ENCODE measurements around the gene EEF2K. TPM values are rescaled to one million over a fixed set of nuclear protein-coding genes. Genes with fewer than 3 reads are reported as not detected.

EEF2K gene
- polyA plus RNA-seq, 1 donor, result 18.7 TPM

GRCh38 chr16:22272870-22273650 lies 67.0 kb downstream of the EEF2K start:
- Histone ChIP-seq H3K27ac (ENCODE audit: low read length) (no peak overlapping the region), H3K36me3 (ENCODE audit: control insufficient read depth, insufficient read depth, low read length) (peaks cover 65% of the 10 kb centered on the region)
- no CpG with 5 or more reads among the region's 8 CpGs for WGBS (ENCODE audit: insufficient coverage, low lambda C conversion rate)

DNA sequence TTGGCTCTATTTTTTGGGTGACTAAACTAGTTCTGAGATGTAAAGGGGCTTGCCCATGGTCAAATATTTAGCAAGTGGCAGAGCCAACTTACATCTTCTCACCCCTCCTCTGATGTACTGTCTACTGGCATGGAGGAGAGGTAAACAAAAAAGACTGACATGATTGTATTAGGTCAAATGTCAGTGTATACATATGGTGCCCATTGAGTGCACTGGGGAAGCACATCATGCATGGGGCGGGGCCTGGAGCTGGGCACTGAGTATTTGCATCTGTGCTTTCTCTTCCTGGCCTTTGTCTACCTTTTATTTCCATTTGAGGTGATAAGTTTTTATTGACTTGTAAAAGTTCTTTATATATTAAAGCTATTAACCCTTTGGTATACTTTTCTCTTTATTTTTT lies 68.8 kb downstream of the EEF2K start:
- no peaks in the 10 kb centered on the region for H3K27me3 ChIP-seq (ENCODE audit: control insufficient read depth, insufficient read depth, low read length)
- no peak overlapping the region for H3K27ac ChIP-seq (ENCODE audit: low read length)
- no peak for DNase-seq
- H3K36me3 ChIP-seq (ENCODE audit: control insufficient read depth, insufficient read depth, low read length), result peaks cover 64% of the 10 kb centered on the region
- no peak overlapping the region for H3K4me3 ChIP-seq (ENCODE audit: low read length)
- H3K4me1 ChIP-seq (ENCODE audit: control insufficient read depth, insufficient read depth, low read length), result no peaks in the 10 kb centered on the region
- WGBS (ENCODE audit: insufficient coverage, low lambda C conversion rate), result no CpG with 5 or more reads among the region's 1 CpG
- no peaks in the 10 kb centered on the region for H3K9me3 ChIP-seq (ENCODE audit: control insufficient read depth, low read depth, low read length)

More at GRCh38 chr16:22272870-22273650, 67.0 kb downstream of the EEF2K start:
- Histone ChIP-seq H3K4me3 (ENCODE audit: low read length) (no peak overlapping the region), H3K27me3 (ENCODE audit: control insufficient read depth, insufficient read depth, low read length) (no peaks in the 10 kb centered on the region), H3K4me1 (ENCODE audit: control insufficient read depth, insufficient read depth, low read length) (no peaks in the 10 kb centered on the region), H3K9me3 (ENCODE audit: control insufficient read depth, low read depth, low read length) (no peaks in the 10 kb centered on the region)
- no peak for DNase-seq

DNA sequence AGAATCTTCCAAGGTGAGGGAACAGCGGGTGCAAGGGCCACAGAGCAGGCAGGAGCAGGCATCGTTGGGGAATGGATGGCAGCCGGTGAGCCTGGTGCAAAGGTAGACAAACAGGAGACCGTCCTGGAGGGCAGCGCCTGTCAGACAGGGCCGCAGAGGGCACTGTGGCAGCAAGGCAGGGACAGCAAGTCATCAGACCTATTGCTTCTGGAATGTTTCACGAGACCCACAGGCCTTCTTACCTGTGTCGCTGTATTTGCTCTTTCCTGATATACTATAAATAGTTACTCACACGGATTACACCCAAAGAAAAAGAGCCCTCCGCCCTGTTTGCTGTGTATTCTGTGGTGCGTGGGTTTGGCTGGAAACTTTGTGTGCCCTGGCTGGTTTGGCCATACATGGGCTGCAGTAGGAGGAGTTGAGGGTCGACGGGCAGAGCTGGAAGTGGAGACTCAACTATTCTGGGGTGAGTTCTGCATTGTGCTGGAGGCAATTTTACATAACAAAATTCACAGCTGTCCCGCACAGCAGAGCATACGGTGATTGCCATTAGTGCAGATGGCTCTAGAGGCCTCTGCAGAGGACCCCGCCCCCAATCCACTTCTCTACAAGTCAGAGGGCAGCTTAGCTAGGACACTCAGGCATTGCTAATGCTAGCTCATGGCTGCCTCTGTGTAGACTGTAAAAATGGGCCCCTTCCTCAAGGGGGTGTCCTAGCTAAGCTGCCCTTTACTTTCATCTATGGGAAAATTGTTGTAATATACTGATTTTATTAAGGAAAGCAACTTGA lies 72.6 kb downstream of the EEF2K start:
- Histone ChIP-seq H3K4me1 (ENCODE audit: control insufficient read depth, insufficient read depth, low read length) (no peaks in the 10 kb centered on the region), H3K36me3 (ENCODE audit: control insufficient read depth, insufficient read depth, low read length) (peaks cover 60% of the 10 kb centered on the region), H3K27ac (ENCODE audit: low read length) (no peak overlapping the region), H3K4me3 (ENCODE audit: low read length) (no peak overlapping the region), H3K27me3 (ENCODE audit: control insufficient read depth, insufficient read depth, low read length) (no peaks in the 10 kb centered on the region), H3K9me3 (ENCODE audit: control insufficient read depth, low read depth, low read length) (no peaks in the 10 kb centered on the region)
- WGBS (ENCODE audit: insufficient coverage, low lambda C conversion rate), result 80% methylated on average over 1 of the region's 16 CpGs
- DNase-seq, result no peak

GRCh38 chr16:22282254-22282892 lies 76.3 kb downstream of the EEF2K start:
- DNase-seq, result no peak
- no peaks in the 10 kb centered on the region for H3K4me1 ChIP-seq (ENCODE audit: control insufficient read depth, insufficient read depth, low read length)
- no peak overlapping the region for H3K4me3 ChIP-seq (ENCODE audit: low read length)
- 100% methylated on average over 1 of the region's 5 CpGs for WGBS (ENCODE audit: insufficient coverage, low lambda C conversion rate)
- peaks cover 58% of the 10 kb centered on the region for H3K36me3 ChIP-seq (ENCODE audit: control insufficient read depth, insufficient read depth, low read length)
- no peaks in the 10 kb centered on the region for H3K27me3 ChIP-seq (ENCODE audit: control insufficient read depth, insufficient read depth, low read length)
- H3K9me3 ChIP-seq (ENCODE audit: control insufficient read depth, low read depth, low read length), result no peaks in the 10 kb centered on the region
- H3K27ac ChIP-seq (ENCODE audit: low read length), result no peak overlapping the region

DNA sequence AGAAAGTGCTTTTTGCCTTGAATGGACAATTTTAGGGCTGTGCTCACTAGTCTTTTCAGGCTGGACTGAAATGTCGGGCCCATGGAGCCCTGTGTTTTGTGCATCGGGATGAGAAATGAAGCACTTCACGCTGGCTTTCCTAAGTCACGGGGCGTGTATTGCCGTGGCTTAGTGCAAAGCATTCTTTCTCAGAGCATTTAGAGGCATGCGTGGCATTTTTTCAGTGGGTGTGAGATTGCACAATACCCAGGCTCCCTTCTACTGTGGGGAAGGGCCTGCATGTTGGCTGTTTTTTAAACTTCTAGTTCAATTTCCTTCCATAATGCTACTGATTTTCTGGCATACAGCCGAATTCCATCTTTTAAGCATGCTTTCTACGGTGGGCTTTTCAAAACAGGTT lies 78.6 kb downstream of the EEF2K start:
- 100% methylated on average over 1 of the region's 9 CpGs for WGBS (ENCODE audit: insufficient coverage, low lambda C conversion rate)
- Histone ChIP-seq H3K9me3 (ENCODE audit: control insufficient read depth, low read depth, low read length) (no peaks in the 10 kb centered on the region), H3K4me3 (ENCODE audit: low read length) (no peak overlapping the region), H3K36me3 (ENCODE audit: control insufficient read depth, insufficient read depth, low read length) (peaks cover 47% of the 10 kb centered on the region), H3K4me1 (ENCODE audit: control insufficient read depth, insufficient read depth, low read length) (no peaks in the 10 kb centered on the region), H3K27me3 (ENCODE audit: control insufficient read depth, insufficient read depth, low read length) (no peaks in the 10 kb centered on the region), H3K27ac (ENCODE audit: low read length) (no peak overlapping the region)
- no peak for DNase-seq

- Histone ChIP-seq H3K27ac (ENCODE audit: low read length) (no peak overlapping the region), H3K27me3 (ENCODE audit: control insufficient read depth, insufficient read depth, low read length) (no peaks in the 10 kb centered on the region), H3K36me3 (ENCODE audit: control insufficient read depth, insufficient read depth, low read length) (peaks cover 45% of the 10 kb centered on the region), H3K4me1 (ENCODE audit: control insufficient read depth, insufficient read depth, low read length) (no peaks in the 10 kb centered on the region), H3K9me3 (ENCODE audit: control insufficient read depth, low read depth, low read length) (no peaks in the 10 kb centered on the region), H3K4me3 (ENCODE audit: low read length) (no peak overlapping the region)
- no peak for DNase-seq
- 100% methylated on average over 2 of the region's 6 CpGs for WGBS (ENCODE audit: insufficient coverage, low lambda C conversion rate)
Observed at GRCh38 chr16:22285080-22285479, 79.0 kb downstream of the EEF2K start.

DNA sequence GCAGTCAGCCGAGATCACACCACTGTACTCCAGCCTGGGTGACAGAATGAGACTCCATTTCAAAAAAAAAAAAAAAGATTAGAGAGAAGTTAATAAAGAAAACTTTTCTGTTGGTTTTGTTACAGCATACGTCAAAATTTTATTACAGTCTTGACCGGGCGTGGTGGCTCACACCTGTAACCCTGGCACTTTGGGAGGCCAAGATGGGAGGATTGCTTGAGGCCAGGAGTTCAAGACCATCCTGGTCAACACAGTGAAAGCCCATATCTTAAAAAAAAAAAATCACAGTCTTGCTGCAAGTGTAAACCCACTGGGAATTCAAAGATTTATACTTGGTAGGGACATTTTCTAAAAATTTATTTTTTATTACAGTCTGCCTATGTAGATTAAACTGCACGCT lies 84.9 kb downstream of the EEF2K start:
- DNase-seq, result no peak

GRCh38 chr16:22291860-22292318 lies 85.8 kb downstream of the EEF2K start:
- no peaks in the 10 kb centered on the region for H3K9me3 ChIP-seq (ENCODE audit: control insufficient read depth, low read depth, low read length)
- no peak overlapping the region for H3K27ac ChIP-seq (ENCODE audit: low read length)
- peaks cover 3% of the 10 kb centered on the region for H3K4me1 ChIP-seq (ENCODE audit: control insufficient read depth, insufficient read depth, low read length)
- H3K36me3 ChIP-seq (ENCODE audit: control insufficient read depth, insufficient read depth, low read length), result no peaks in the 10 kb centered on the region
- no peak for DNase-seq
- no peaks in the 10 kb centered on the region for H3K27me3 ChIP-seq (ENCODE audit: control insufficient read depth, insufficient read depth, low read length)
- H3K4me3 ChIP-seq (ENCODE audit: low read length), result no peak overlapping the region
- no CpG with 5 or more reads among the region's 4 CpGs for WGBS (ENCODE audit: insufficient coverage, low lambda C conversion rate)

More for the DNA sequence above, 84.9 kb downstream of the EEF2K start:
- peaks cover 4% of the 10 kb centered on the region for H3K36me3 ChIP-seq (ENCODE audit: control insufficient read depth, insufficient read depth, low read length)
- peaks cover under 1% of the 10 kb centered on the region for H3K4me1 ChIP-seq (ENCODE audit: control insufficient read depth, insufficient read depth, low read length)
- 86% methylated on average over 3 of the region's 5 CpGs for WGBS (ENCODE audit: insufficient coverage, low lambda C conversion rate)
- H3K9me3 ChIP-seq (ENCODE audit: control insufficient read depth, low read depth, low read length), result no peaks in the 10 kb centered on the region
- H3K27ac ChIP-seq (ENCODE audit: low read length), result no peak overlapping the region
- H3K27me3 ChIP-seq (ENCODE audit: control insufficient read depth, insufficient read depth, low read length), result no peaks in the 10 kb centered on the region
- H3K4me3 ChIP-seq (ENCODE audit: low read length), result no peak overlapping the region

GRCh38 chr16:22292320-22292719 lies 86.2 kb downstream of the EEF2K start:
- DNase-seq, result no peak

More at GRCh38 chr16:22292320-22292719, 86.2 kb downstream of the EEF2K start:
- Histone ChIP-seq H3K9me3 (ENCODE audit: control insufficient read depth, low read depth, low read length) (no peaks in the 10 kb centered on the region), H3K4me3 (ENCODE audit: low read length) (no peak overlapping the region), H3K36me3 (ENCODE audit: control insufficient read depth, insufficient read depth, low read length) (no peaks in the 10 kb centered on the region), H3K4me1 (ENCODE audit: control insufficient read depth, insufficient read depth, low read length) (peaks cover 3% of the 10 kb centered on the region), H3K27me3 (ENCODE audit: control insufficient read depth, insufficient read depth, low read length) (no peaks in the 10 kb centered on the region), H3K27ac (ENCODE audit: low read length) (no peak overlapping the region)

Measured in large intestine (tissue), 3 donors.